Skin epidermis (tissue), 12 donors: ENCODE data around the gene AFF2.
"Not testable (repeated sequence)": the region's sequence is repeated elsewhere in the genome, so short reads cannot be mapped to it uniquely, and the experiment has no call there.

Experiments used
- H3K27ac ChIP-seq, 21 experiments: fragments of 200-600 bp; sonication (generic) in 11 of 21; one replicate each; pipeline ENCODE4 v1.5.0; 2020; ENCODE audit warnings: mild to moderate bottlenecking in 3 of 21, inconsistent platforms in 2 of 21, moderate library complexity in 2 of 21
- H3K4me3 ChIP-seq, 7 experiments: fragments of 200-600 bp; sonication (generic) in 2 of 7; one replicate each; pipeline ENCODE4 v1.5.0; 2020; ENCODE audit warnings: inconsistent platforms in 2 of 7, mild to moderate bottlenecking in 2 of 7, moderate library complexity in 1 of 7

Gene AFF2

GRCh38 chrX:148885203-148885602 is 384.8 kb downstream of the AFF2 start:
- H3K27ac ChIP-seq: no peak overlapping the region
- no peak overlapping the region for H3K4me3 ChIP-seq

- no peak overlapping the region for H3K27ac ChIP-seq
- H3K4me3 ChIP-seq: no peak overlapping the region
These were observed 393.0 kb downstream of the AFF2 start for GRCh38 chrX:148893395-148893794.

GRCh38 chrX:148902581-148902980 is 402.2 kb downstream of the AFF2 start:
- H3K4me3 ChIP-seq: no peak overlapping the region
- H3K27ac ChIP-seq: no peak overlapping the region

GRCh38 chrX:148903176-148903575 is 402.8 kb downstream of the AFF2 start:
- no peak overlapping the region for H3K27ac ChIP-seq
- H3K4me3 ChIP-seq: no peak overlapping the region

- no peak overlapping the region for H3K27ac ChIP-seq
- H3K4me3 ChIP-seq: no peak overlapping the region
These were observed 404.1 kb downstream of the AFF2 start for GRCh38 chrX:148904421-148905111.

GRCh38 chrX:148905400-148905799 is 405.0 kb downstream of the AFF2 start:
- H3K27ac ChIP-seq: no peak overlapping the region
- no peak overlapping the region for H3K4me3 ChIP-seq

- H3K4me3 ChIP-seq: not testable (repeated sequence)
These were observed 406.2 kb downstream of the AFF2 start for GRCh38 chrX:148906628-148907027.

GRCh38 chrX:148909758-148910157 is 409.3 kb downstream of the AFF2 start:
- H3K27ac ChIP-seq: no peak overlapping the region
- H3K4me3 ChIP-seq: no peak overlapping the region

More at GRCh38 chrX:148906628-148907027, 406.2 kb downstream of the AFF2 start:
- not testable (repeated sequence) for H3K27ac ChIP-seq

- H3K27ac ChIP-seq: no peak overlapping the region
- H3K4me3 ChIP-seq: no peak overlapping the region
These were observed 413.6 kb downstream of the AFF2 start for GRCh38 chrX:148913971-148914370.

GRCh38 chrX:148914783-148915182 is 414.4 kb downstream of the AFF2 start:
- Histone ChIP-seq H3K27ac (no peak overlapping the region), H3K4me3 (no peak overlapping the region)

- Histone ChIP-seq H3K4me3 (no peak overlapping the region), H3K27ac (no peak overlapping the region)
These were observed 415.1 kb downstream of the AFF2 start for GRCh38 chrX:148915474-148915873.

GRCh38 chrX:148917441-148917840 is 417.0 kb downstream of the AFF2 start:
- Histone ChIP-seq H3K27ac (no peak overlapping the region), H3K4me3 (no peak overlapping the region)

- Histone ChIP-seq H3K4me3 (no peak overlapping the region), H3K27ac (no peak overlapping the region)
These were observed 423.2 kb downstream of the AFF2 start for GRCh38 chrX:148923631-148924030.

- H3K27ac ChIP-seq: no peak overlapping the region
- no peak overlapping the region for H3K4me3 ChIP-seq
These were observed 426.0 kb downstream of the AFF2 start for GRCh38 chrX:148926371-148926770.

- H3K4me3 ChIP-seq: no peak overlapping the region
- H3K27ac ChIP-seq: no peak overlapping the region
These were observed 428.4 kb downstream of the AFF2 start for GRCh38 chrX:148928811-148929210.

- no peak overlapping the region for H3K27ac ChIP-seq
- no peak overlapping the region for H3K4me3 ChIP-seq
These were observed 429.3 kb downstream of the AFF2 start for GRCh38 chrX:148929686-148930085.

GRCh38 chrX:148930206-148930729 is 429.9 kb downstream of the AFF2 start:
- Histone ChIP-seq H3K4me3 (no peak overlapping the region), H3K27ac (no peak overlapping the region)

GRCh38 chrX:148933881-148934280 is 433.5 kb downstream of the AFF2 start:
- H3K4me3 ChIP-seq: no peak overlapping the region

GRCh38 chrX:148938348-148938747 is 437.9 kb downstream of the AFF2 start:
- no peak overlapping the region for H3K4me3 ChIP-seq
- no peak overlapping the region for H3K27ac ChIP-seq

More at GRCh38 chrX:148933881-148934280, 433.5 kb downstream of the AFF2 start:
- H3K27ac ChIP-seq: no peak overlapping the region

GRCh38 chrX:148940411-148940996 is 440.1 kb downstream of the AFF2 start:
- Histone ChIP-seq H3K4me3 (no peak overlapping the region), H3K27ac (no peak overlapping the region)

GRCh38 chrX:148942754-148943153 is 442.3 kb downstream of the AFF2 start:
- H3K4me3 ChIP-seq: no peak overlapping the region
- no peak overlapping the region for H3K27ac ChIP-seq
